BLaER1 treated with 17β-estradiol and CSF1 and Interleukin-3, amounts not matched to agents 10 nM and 100 nM (cell line): ENCODE measurements around the gene RNF166.
A peak's percentile ranks its signal among the peaks of the same experiment; 100 is the strongest.

ENCODE experiments used
- H3K27ac ChIP-seq, 11 experiments: shearing (Covaris generic); formaldehyde crosslinking; 2 replicates each; pipeline ENCODE4 v1.8.1; 2022
- H3K27me3 ChIP-seq, 11 experiments: shearing (Covaris generic); formaldehyde crosslinking; 2 replicates each; pipeline ENCODE4 v1.8.1; 2022
- H3K36me3 ChIP-seq, 11 experiments: shearing (Covaris generic); formaldehyde crosslinking; 2 replicates each; pipeline ENCODE4 v1.8.1; 2022
- H3K4me1 ChIP-seq, 10 experiments: shearing (Covaris generic); formaldehyde crosslinking; 2 replicates each; pipeline ENCODE4 v1.8.1; 2022
- H3K4me2 ChIP-seq, 11 experiments: shearing (Covaris generic); formaldehyde crosslinking; 2 replicates each; pipeline ENCODE4 v1.8.1; 2022
- H3K4me3 ChIP-seq, 10 experiments: shearing (Covaris generic); formaldehyde crosslinking; 2 replicates each; pipeline ENCODE4 v1.8.1; 2022
- H3K9ac ChIP-seq, 11 experiments: shearing (Covaris generic); formaldehyde crosslinking; 2 replicates each; pipeline ENCODE4 v1.8.1; 2022
- H3K9me3 ChIP-seq, 11 experiments: shearing (Covaris generic); formaldehyde crosslinking; replicated peaks in 1 of 11; 2 replicates each; pipeline ENCODE4 v1.8.1; 2022
- H4K20me1 ChIP-seq, 11 experiments: shearing (Covaris generic); formaldehyde crosslinking; 2 replicates each; pipeline ENCODE4 v1.8.1; 2022
- Cebpa-rat ChIP-seq, 11 experiments: shearing (Covaris generic); IDR thresholded peaks; 2 replicates each; pipeline ENCODE4 v1.8.1; 2022

Gene RNF166

DNA sequence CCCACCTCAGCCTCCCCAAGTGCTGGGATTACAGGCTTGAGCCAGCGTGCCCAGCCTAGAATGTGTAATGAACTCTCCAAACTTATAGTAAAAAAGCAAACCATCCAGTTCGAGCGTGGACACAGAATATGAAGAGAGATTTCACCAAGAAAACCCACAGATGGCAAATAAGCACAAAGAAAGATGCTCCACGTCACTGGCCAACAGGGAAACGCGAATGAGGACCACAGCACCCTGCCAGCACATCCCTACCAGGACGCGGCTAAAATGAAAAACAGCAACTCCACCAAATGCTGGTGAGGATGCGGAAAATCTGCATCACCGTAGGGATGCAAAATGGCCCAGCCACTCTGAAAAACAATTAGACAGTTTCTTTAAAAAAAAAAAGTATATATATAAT is 44.7 kb downstream of the RNF166 start:
- Histone ChIP-seq H3K4me2 (peak overlapping the region; percentile 27 to 99 (median 92); a peak in 20 of 22 replicates), H3K27ac (no peak overlapping the region)

GRCh38 chr16:88659160-88659559 is 47.0 kb downstream of the RNF166 start:
- H3K4me1 ChIP-seq = peaks cover 65 to 86% (median 76%) of the 10 kb centered on the region in 10 experiments
- H3K9me3 ChIP-seq = no peaks in the 10 kb centered on the region
- peak overlapping the region in 2 of 11 experiments; percentile 5 to 12; a peak in 2 of 22 replicates for H3K4me2 ChIP-seq
- TF ChIP-seq Cebpa-rat (IDR thresholded peaks at IDR 0.05) = no peak
- H4K20me1 ChIP-seq = peaks cover 0 to 60% (median 8%) of the 10 kb centered on the region in 11 experiments; a peak in 12 of 22 replicates
- H3K27me3 ChIP-seq = no peaks in the 10 kb centered on the region
- H3K9ac ChIP-seq = peak overlapping the region in 1 of 11 experiments; percentile 24; a peak in 1 of 22 replicates
- H3K27ac ChIP-seq = no peak overlapping the region
- no peak overlapping the region for H3K4me3 ChIP-seq
- peaks cover 11 to 37% (median 14%) of the 10 kb centered on the region in 11 experiments; a peak in 19 of 22 replicates for H3K36me3 ChIP-seq

More for the DNA sequence above, 44.7 kb downstream of the RNF166 start:
- TF ChIP-seq Cebpa-rat (IDR thresholded peaks at IDR 0.05) = no peak
- Histone ChIP-seq H3K36me3 (peaks cover 0 to 28% (median 0%) of the 10 kb centered on the region in 11 experiments; a peak in 5 of 22 replicates), H3K4me1 (peaks cover 52 to 71% (median 58%) of the 10 kb centered on the region in 10 experiments), H4K20me1 (peaks cover 0 to 46% (median 9%) of the 10 kb centered on the region in 11 experiments; a peak in 13 of 22 replicates), H3K4me3 (peak overlapping the region in 1 of 10 experiments; percentile 13; a peak in 4 of 20 replicates), H3K27me3 (no peaks in the 10 kb centered on the region), H3K9ac (peak overlapping the region in 1 of 11 experiments; percentile 18; a peak in 4 of 22 replicates), H3K9me3 (no peaks in the 10 kb centered on the region)

DNA sequence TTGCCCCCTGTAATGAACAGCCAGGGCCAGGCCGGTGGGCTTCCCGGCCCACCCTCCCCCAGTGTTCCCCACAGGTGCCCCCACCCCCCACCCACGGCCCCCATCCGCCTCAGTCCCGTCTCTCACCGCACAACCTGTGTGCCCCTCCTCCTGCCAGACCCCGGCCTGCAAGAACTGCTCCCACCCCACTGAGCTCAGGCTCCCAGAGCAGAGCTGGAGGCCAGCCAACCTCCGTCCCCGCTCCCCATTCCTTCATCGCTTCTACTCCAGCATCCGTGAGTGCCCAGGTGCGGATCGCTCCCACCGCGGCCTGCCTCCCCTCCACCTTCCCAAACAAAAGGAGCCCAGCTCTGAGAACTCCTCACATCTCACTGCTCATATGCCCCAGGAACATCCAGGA is 47.5 kb downstream of the RNF166 start:
- Histone ChIP-seq H3K9me3 (no peaks in the 10 kb centered on the region), H3K4me1 (peaks cover 61 to 86% (median 76%) of the 10 kb centered on the region in 10 experiments), H3K4me3 (no peak overlapping the region), H3K9ac (no peak overlapping the region), H4K20me1 (peaks cover 0 to 60% (median 8%) of the 10 kb centered on the region in 11 experiments; a peak in 12 of 22 replicates), H3K4me2 (peak overlapping the region in 3 of 11 experiments; percentile 12 to 100 (median 90); a peak in 2 of 22 replicates), H3K27ac (no peak overlapping the region), H3K36me3 (peaks cover 11 to 40% (median 14%) of the 10 kb centered on the region in 11 experiments; a peak in 19 of 22 replicates), H3K27me3 (no peaks in the 10 kb centered on the region)
- no peak for TF ChIP-seq Cebpa-rat (IDR thresholded peaks at IDR 0.05)

DNA sequence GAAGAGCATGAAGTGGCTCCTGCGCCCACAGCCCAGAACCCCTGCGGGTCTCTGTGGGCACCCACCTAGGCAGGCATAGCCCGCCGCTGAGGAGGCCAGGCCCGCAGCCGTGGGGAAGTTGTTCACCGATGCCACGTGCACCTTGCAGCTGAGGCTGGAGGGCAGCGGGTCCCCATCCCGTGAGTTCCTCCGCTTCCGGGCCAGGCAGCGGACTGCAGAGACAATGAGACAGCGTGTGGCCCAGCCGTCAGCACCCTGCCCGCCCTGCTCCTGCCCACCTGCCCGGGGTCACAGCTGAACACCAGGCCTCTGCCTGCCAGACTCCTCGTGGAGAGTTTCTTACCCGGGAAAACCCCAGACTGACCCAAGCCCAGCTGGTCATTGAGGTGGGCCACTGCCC is 48.8 kb downstream of the RNF166 start:
- Histone ChIP-seq H4K20me1 (peaks cover 0 to 60% (median 8%) of the 10 kb centered on the region in 11 experiments; a peak in 12 of 22 replicates), H3K36me3 (peaks cover 11 to 52% (median 18%) of the 10 kb centered on the region in 11 experiments; a peak in 19 of 22 replicates), H3K9me3 (no peaks in the 10 kb centered on the region), H3K4me1 (peaks cover 62 to 98% (median 87%) of the 10 kb centered on the region in 10 experiments), H3K4me3 (no peak overlapping the region), H3K4me2 (peak overlapping the region; percentile 80 to 100 (median 85)), H3K27ac (peak overlapping the region in 8 of 11 experiments; percentile 11 to 73 (median 52); a peak in 15 of 22 replicates), H3K9ac (peak overlapping the region; percentile 7 to 71 (median 46); a peak in 18 of 22 replicates), H3K27me3 (no peaks in the 10 kb centered on the region)
- TF ChIP-seq Cebpa-rat (IDR thresholded peaks at IDR 0.05) = no peak

DNA sequence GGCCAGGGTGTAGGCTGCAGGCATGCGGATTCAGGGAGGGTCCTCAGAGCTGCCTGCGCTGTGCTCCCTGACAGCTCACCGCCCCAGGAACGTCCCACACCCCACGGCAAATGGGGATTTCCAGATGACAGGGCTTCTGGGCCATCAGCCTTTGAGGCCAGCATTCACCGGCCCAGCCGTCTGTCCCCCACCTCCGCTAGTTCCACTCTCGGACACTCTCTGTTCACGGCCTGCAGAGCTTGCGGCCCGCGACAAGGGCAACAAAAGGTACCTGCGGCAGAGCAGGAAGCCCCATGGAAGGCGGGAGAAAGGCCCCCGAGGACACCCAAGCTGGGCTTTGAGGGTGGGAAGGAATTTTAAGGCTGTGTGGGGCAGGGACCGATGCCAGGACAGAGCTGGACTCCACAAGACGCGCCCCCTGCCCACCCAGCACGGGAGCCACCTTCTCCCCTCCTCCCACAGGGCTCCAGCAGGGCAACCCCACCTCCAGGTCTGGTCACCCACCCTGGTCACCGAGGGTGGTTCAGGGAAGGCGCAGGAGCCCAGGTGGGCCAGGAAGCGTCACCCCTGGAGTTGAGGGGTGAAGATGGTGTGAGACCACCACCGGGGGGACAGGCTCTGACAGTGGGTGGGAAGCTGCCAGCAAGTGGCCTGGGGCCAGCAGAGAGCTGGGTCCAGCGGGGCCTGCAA is 49.8 kb downstream of the RNF166 start:
- H3K27me3 ChIP-seq = no peaks in the 10 kb centered on the region
- peaks cover 11 to 52% (median 18%) of the 10 kb centered on the region in 11 experiments; a peak in 19 of 22 replicates for H3K36me3 ChIP-seq
- peaks cover 62 to 98% (median 88%) of the 10 kb centered on the region in 10 experiments for H3K4me1 ChIP-seq
- TF ChIP-seq Cebpa-rat (IDR thresholded peaks at IDR 0.05) = no peak
- peaks cover 0 to 58% (median 6%) of the 10 kb centered on the region in 11 experiments; a peak in 12 of 22 replicates for H4K20me1 ChIP-seq
- peak overlapping the region in 8 of 11 experiments; percentile 7 to 73 (median 52); a peak in 10 of 22 replicates for H3K27ac ChIP-seq
- no peak overlapping the region for H3K4me3 ChIP-seq
- peak overlapping the region; percentile 80 to 100 (median 85) for H3K4me2 ChIP-seq
- no peaks in the 10 kb centered on the region for H3K9me3 ChIP-seq
- peak overlapping the region in 8 of 11 experiments; percentile 18 to 71 (median 46); a peak in 15 of 22 replicates for H3K9ac ChIP-seq

- Histone ChIP-seq H3K4me3 (no peak overlapping the region), H3K36me3 (peaks cover 11 to 52% (median 18%) of the 10 kb centered on the region in 11 experiments; a peak in 19 of 22 replicates), H3K9ac (peak overlapping the region in 7 of 11 experiments; percentile 31 to 71 (median 54); a peak in 11 of 22 replicates), H3K4me1 (peaks cover 60 to 95% (median 86%) of the 10 kb centered on the region in 10 experiments), H3K4me2 (peak overlapping the region; percentile 80 to 100 (median 85)), H3K27me3 (no peaks in the 10 kb centered on the region), H3K27ac (peak overlapping the region in 6 of 11 experiments; percentile 7 to 73 (median 58); a peak in 7 of 22 replicates), H3K9me3 (no peaks in the 10 kb centered on the region), H4K20me1 (peaks cover 0 to 52% (median 6%) of the 10 kb centered on the region in 11 experiments; a peak in 9 of 22 replicates)
- TF ChIP-seq Cebpa-rat (IDR thresholded peaks at IDR 0.05) = no peak
These were observed 50.4 kb downstream of the RNF166 start for GRCh38 chr16:88655733-88656281.

DNA sequence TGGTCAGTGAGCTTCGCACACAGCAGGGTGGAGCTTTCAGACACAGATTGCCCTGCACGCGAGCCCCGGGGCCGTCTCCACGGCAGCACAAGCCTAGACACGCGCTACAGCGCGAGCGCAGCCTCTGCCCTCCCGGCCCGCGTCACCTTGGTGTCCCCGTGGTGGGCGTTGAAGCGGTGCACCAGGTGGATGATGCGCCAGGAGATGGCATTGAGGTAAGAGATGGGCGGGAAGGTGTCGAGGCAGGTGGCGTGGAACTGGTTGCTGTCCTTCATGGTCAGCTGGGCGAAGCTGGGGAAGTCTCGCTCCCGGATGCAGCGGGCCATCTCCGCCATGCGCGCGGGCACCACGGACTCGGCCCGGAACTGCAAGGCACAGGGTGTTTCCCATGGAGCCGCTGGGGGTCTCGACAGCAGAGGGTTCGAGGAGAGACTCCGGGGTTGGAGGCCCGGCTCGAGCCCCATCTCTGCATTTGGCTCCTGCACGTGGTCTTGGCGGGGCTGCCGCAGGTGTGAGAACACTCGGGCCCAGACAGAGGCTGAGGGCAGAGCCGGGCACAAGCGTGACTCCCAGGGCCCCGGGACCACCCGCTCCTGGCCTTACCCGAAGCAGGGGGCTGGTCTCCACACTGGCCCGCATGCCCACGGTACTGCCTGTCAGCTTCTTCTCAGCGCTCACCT is 51.0 kb downstream of the RNF166 start:
- Histone ChIP-seq H3K9me3 (no peaks in the 10 kb centered on the region), H3K27me3 (no peaks in the 10 kb centered on the region), H4K20me1 (peaks cover 3 to 51% (median 12%) of the 10 kb centered on the region in 11 experiments; a peak in 19 of 22 replicates), H3K4me2 (peak overlapping the region; percentile 80 to 100 (median 85)), H3K36me3 (peaks cover 11 to 51% (median 18%) of the 10 kb centered on the region in 11 experiments; a peak in 19 of 22 replicates), H3K9ac (peak overlapping the region in 4 of 11 experiments; percentile 54 to 71 (median 66); a peak in 4 of 22 replicates), H3K27ac (peak overlapping the region in 2 of 11 experiments; percentile 10 to 97; a peak in 1 of 22 replicates), H3K4me3 (no peak overlapping the region), H3K4me1 (peaks cover 54 to 88% (median 82%) of the 10 kb centered on the region in 10 experiments)
- TF ChIP-seq Cebpa-rat (IDR thresholded peaks at IDR 0.05) = no peak
